Tibial artery (tissue), 4 donors: Measurements from ENCODE around the gene AFP.
"Not testable (repeated sequence)": the region's sequence is repeated elsewhere in the genome, so short reads cannot be mapped to it uniquely, and the experiment has no call there.

Experiments
- DNase-seq, 2 donors: peaks; one replicate each; pipeline ENCODE4 v3.0.0-alpha.2; 2019
- H3K27ac ChIP-seq, 2 donors: fragments of 200-600 bp; sonication (generic) in 1 of 2; 1 replicate in 1 of 2; 2 replicates in 1 of 2; pipeline ENCODE4 v1.5.1; 2018 to 2019; ENCODE audit warnings: mild to moderate bottlenecking in 1 of 2
- H3K27me3 ChIP-seq, 2 donors: fragments of 200-600 bp; sonication (generic) in 1 of 2; one replicate each; pipeline versions ENCODE4 v1.5.1 to v1.6.0; 2016 to 2019
- H3K36me3 ChIP-seq, 3 donors: fragments of 200-600 bp; sonication (generic) in 2 of 3; one replicate each; pipeline ENCODE4 v1.5.1; 2016 to 2019; ENCODE audit warnings: mild to moderate bottlenecking in 2 of 3
- H3K4me1 ChIP-seq, 4 donors: fragments of 200-600 bp; sonication (generic) in 2 of 4; 1 replicate in 3 of 4; 2 replicates in 1 of 4; pipeline ENCODE4 v1.5.1; 2016 to 2019
- H3K4me3 ChIP-seq, 2 donors: fragments of 200-600 bp; sonication (generic) in 1 of 2; 1 replicate in 1 of 2; 2 replicates in 1 of 2; pipeline ENCODE4 v1.5.1; 2018 to 2019; ENCODE audit warnings: mild to moderate bottlenecking in 2 of 2
- H3K9me3 ChIP-seq, 3 donors: fragments of 200-600 bp; sonication (generic) in 1 of 3; one replicate each; pipeline ENCODE4 v1.5.1; 2016 to 2019
- CTCF ChIP-seq, 2 experiments: fragments of 200-600 bp in 1 of 2; fragments of 450-650 bp in 1 of 2; IDR thresholded peaks; one replicate each; pipeline ENCODE4 v1.5.1; 2017 to 2019; ENCODE audit warnings: antibody characterized with exemption in 2 of 2, mild to moderate bottlenecking in 1 of 2, moderate library complexity in 1 of 2
- intact Hi-C: fragments of 100-400 bp; cut with DNase I; formaldehyde crosslinking; loops from one replicate; pipeline ENCODE4 v1.15.0; 2023; ENCODE audit warnings: low total_unique reads

AFP gene

GRCh38 chr4:73435984-73436383 is at the start of gene AFP:
Gene AFP (plus strand): TSS chr4:73436221. CDS start chr4:73436263, 42 bp downstream.
- Histone ChIP-seq H3K4me3 (no peak within 1 kb of the TSS), H3K27me3 (no peaks in the 10 kb centered on the region), H3K9me3 (no peaks in the 10 kb centered on the region), H3K4me1 (no peaks in the 10 kb centered on the region), H3K27ac (no peak within 1 kb of the TSS), H3K36me3 (no peaks in the 10 kb centered on the region)
- no peak for DNase-seq
- no peak for TF ChIP-seq CTCF (IDR thresholded peaks at IDR 0.05)
- intact Hi-C loops = no loop called here

- Histone ChIP-seq H3K4me1 (no peaks in the 10 kb centered on the region), H3K27me3 (no peaks in the 10 kb centered on the region), H3K36me3 (no peaks in the 10 kb centered on the region), H3K4me3 (no peak overlapping the region), H3K9me3 (no peaks in the 10 kb centered on the region), H3K27ac (no peak overlapping the region)
- no peak for TF ChIP-seq CTCF (IDR thresholded peaks at IDR 0.05)
- intact Hi-C loops = no loop called here
- DNase-seq = no peak
Measured at GRCh38 chr4:73387552-73387951, 48.5 kb upstream of the AFP start.

- intact Hi-C loops = no loop called here
- Histone ChIP-seq H3K27me3 (no peaks in the 10 kb centered on the region), H3K4me3 (no peak overlapping the region), H3K36me3 (no peaks in the 10 kb centered on the region), H3K4me1 (no peaks in the 10 kb centered on the region), H3K9me3 (no peaks in the 10 kb centered on the region), H3K27ac (no peak overlapping the region)
- no peak for TF ChIP-seq CTCF (IDR thresholded peaks at IDR 0.05)
- no peak for DNase-seq
Measured at GRCh38 chr4:73388887-73389286, 47.1 kb upstream of the AFP start.

- H3K4me3 ChIP-seq, H3K36me3 ChIP-seq, DNase-seq, H3K27ac ChIP-seq, intact Hi-C loops, H3K9me3 ChIP-seq, H3K4me1 ChIP-seq, H3K27me3 ChIP-seq: not testable (repeated sequence)
Measured at GRCh38 chr4:73389663-73390062, 46.4 kb upstream of the AFP start.

- no peak for TF ChIP-seq CTCF (IDR thresholded peaks at IDR 0.05)
- no peak overlapping the region for H3K27ac ChIP-seq
- H3K4me3 ChIP-seq = no peak overlapping the region
- H3K4me1 ChIP-seq = no peaks in the 10 kb centered on the region
- no peaks in the 10 kb centered on the region for H3K27me3 ChIP-seq
- DNase-seq = no peak
- intact Hi-C loops = no loop called here
- H3K9me3 ChIP-seq = no peaks in the 10 kb centered on the region
- H3K36me3 ChIP-seq = no peaks in the 10 kb centered on the region
Measured at GRCh38 chr4:73391774-73392173, 44.2 kb upstream of the AFP start.

GRCh38 chr4:73392936-73393335 is 43.1 kb upstream of the AFP start:
- Histone ChIP-seq H3K27ac (no peak overlapping the region), H3K9me3 (no peaks in the 10 kb centered on the region), H3K4me3 (no peak overlapping the region), H3K36me3 (no peaks in the 10 kb centered on the region), H3K4me1 (no peaks in the 10 kb centered on the region), H3K27me3 (no peaks in the 10 kb centered on the region)
- no peak for TF ChIP-seq CTCF (IDR thresholded peaks at IDR 0.05)
- no peak for DNase-seq
- intact Hi-C loops = no loop called here
